Endometrial microvascular endothelial cells (primary cell): ENCODE results near the gene DHX16. TPM values are rescaled to one million over a fixed set of nuclear protein-coding genes. Genes with fewer than 3 reads are reported as not detected.
"Not testable (repeated sequence)": the region's sequence is repeated elsewhere in the genome, so short reads cannot be mapped to it uniquely, and the experiment has no call there.

ENCODE experiments used
- in situ Hi-C: cut with HindIII; loops from 2 replicates; pipeline ENCODE4 v1.10.0; 2017; ENCODE audit warnings: low sequenced_read_pairs, low pct_unique_long_range_greater_than_20kb; ENCODE audit errors: inconsistent ontology term
- total RNA-seq: library from RNA; depleted of rRNA; stranded (reverse); fragments of >200 nt; gene quantifications from one replicate; pipeline ENCODE4 v1.2.3, GENCODE V29; 2015; ENCODE audit errors: inconsistent ontology term

DHX16 gene
- 39.8 TPM for total RNA-seq

GRCh38 chr6:30672445-30673253, at the start of gene DHX16:
Gene DHX16, minus strand, starts transcription at chr6:30673006. Its CDS starts 165 bp downstream, at chr6:30672841.
- in situ Hi-C loops = no loop called here

- in situ Hi-C loops = not testable (repeated sequence)
Measured at GRCh38 chr6:30722025-30722279, 49.1 kb upstream of the DHX16 start.

- in situ Hi-C loops = no loop called here
Measured at GRCh38 chr6:30721198-30722024, 48.6 kb upstream of the DHX16 start.

- in situ Hi-C loops = no loop called here
Measured at GRCh38 chr6:30720738-30721197, 48.0 kb upstream of the DHX16 start.

GRCh38 chr6:30719791-30720737, 47.3 kb upstream of the DHX16 start, which contains the start of gene TUBB:
Gene TUBB, plus strand, starts transcription at chr6:30720352. Its CDS starts 155 bp downstream, at chr6:30720507.
- in situ Hi-C loops = loop anchor here (10.0 kb wide), 1 partner anchor 175 kb away; no protein-coding TSS in a partner anchor

- in situ Hi-C loops = loop anchor here (10.0 kb wide), 1 partner anchor 175 kb away; no protein-coding TSS in a partner anchor
Measured at GRCh38 chr6:30719356-30719755, 46.5 kb upstream of the DHX16 start.

GRCh38 chr6:30717845-30718720, 45.3 kb upstream of the DHX16 start:
- in situ Hi-C loops = loop anchor here (10.0 kb wide), 1 partner anchor 173 kb away; no protein-coding TSS in a partner anchor

- in situ Hi-C loops = loop anchor here (10.0 kb wide), 1 partner anchor 172 kb away; no protein-coding TSS in a partner anchor
Measured at GRCh38 chr6:30717129-30717844, 44.5 kb upstream of the DHX16 start, which contains the start of gene MDC1. Gene MDC1, minus strand, starts transcription at chr6:30717281. Its CDS starts 2,106 bp downstream, at chr6:30715175.

- in situ Hi-C loops = loop anchor here (10.0 kb wide), 1 partner anchor 172 kb away; no protein-coding TSS in a partner anchor
Measured at GRCh38 chr6:30716879-30717128, 44.0 kb upstream of the DHX16 start.

- in situ Hi-C loops = loop anchor here (10.0 kb wide), 1 partner anchor 169 kb away; no protein-coding TSS in a partner anchor
Measured at GRCh38 chr6:30714263-30714662, 41.5 kb upstream of the DHX16 start.

- in situ Hi-C loops = loop anchor here (10.0 kb wide), 1 partner anchor 168 kb away; no protein-coding TSS in a partner anchor
Measured at GRCh38 chr6:30712441-30712945, 39.7 kb upstream of the DHX16 start.

- in situ Hi-C loops = loop anchor here (10.0 kb wide), 1 partner anchor 167 kb away; no protein-coding TSS in a partner anchor
Measured at GRCh38 chr6:30711758-30712380, 39.1 kb upstream of the DHX16 start.

- in situ Hi-C loops = no loop called here
Measured at GRCh38 chr6:30709101-30709868, 36.5 kb upstream of the DHX16 start.

GRCh38 chr6:30707281-30707850, 34.6 kb upstream of the DHX16 start:
- in situ Hi-C loops = no loop called here

GRCh38 chr6:30705620-30706019, 32.8 kb upstream of the DHX16 start:
- in situ Hi-C loops = no loop called here
